NOMO-1 (cell line): ENCODE measurements around the gene HAAO.
"Not testable (repeated sequence)": the region's sequence is repeated elsewhere in the genome, so short reads cannot be mapped to it uniquely, and the experiment has no call there.

Source experiments
- DNase-seq, 2 experiments: peaks; one replicate each; lab custom pipeline; 2025; ENCODE audit not compliant: unreplicated experiment in 2 of 2; lab: John Stamatoyannopoulos, UW

Gene HAAO

GRCh38 chr2:42754021-42754775, 38.2 kb downstream of the HAAO start:
- no peak for DNase-seq

GRCh38 chr2:42752816-42753813, 39.3 kb downstream of the HAAO start:
- DNase-seq: peak; percentile 19 to 68

- peak; percentile 91 to 96 for DNase-seq
Observed at GRCh38 chr2:42752314-42752713, 40.1 kb downstream of the HAAO start.

- no peak for DNase-seq
Observed at GRCh38 chr2:42748840-42749239, 43.5 kb downstream of the HAAO start.

GRCh38 chr2:42747422-42747821, 45.0 kb downstream of the HAAO start:
- DNase-seq: no peak

- no peak for DNase-seq
Observed at GRCh38 chr2:42744545-42745082, 47.8 kb downstream of the HAAO start.

GRCh38 chr2:42743659-42743990, 48.8 kb downstream of the HAAO start:
- no peak for DNase-seq

GRCh38 chr2:42742740-42743658, 49.4 kb downstream of the HAAO start:
- DNase-seq: no peak

GRCh38 chr2:42741140-42741539, 51.2 kb downstream of the HAAO start:
- no peak for DNase-seq

GRCh38 chr2:42736598-42737322, 55.6 kb downstream of the HAAO start:
- no peak for DNase-seq

- DNase-seq: no peak
Observed at GRCh38 chr2:42733852-42734251, 58.5 kb downstream of the HAAO start.

GRCh38 chr2:42731316-42731715, 61.1 kb downstream of the HAAO start:
- not testable (repeated sequence) for DNase-seq

- no peak for DNase-seq
Observed at GRCh38 chr2:42726680-42727079, 65.7 kb downstream of the HAAO start.

- peak; percentile 2 to 12 for DNase-seq
Observed at GRCh38 chr2:42725657-42726056, 66.7 kb downstream of the HAAO start.

GRCh38 chr2:42724886-42725285, 67.5 kb downstream of the HAAO start:
- DNase-seq: no peak

GRCh38 chr2:42723465-42723864, 68.9 kb downstream of the HAAO start:
- DNase-seq: no peak

- peak; percentile 65 to 93 for DNase-seq
Observed at GRCh38 chr2:42722320-42723190, 69.8 kb downstream of the HAAO start.

- DNase-seq: no peak
Observed at GRCh38 chr2:42721898-42722297, 70.5 kb downstream of the HAAO start.
